HCT116 (cell line): Measurements from ENCODE around the gene ERGIC1. TPM values are rescaled to one million over a fixed set of nuclear protein-coding genes. Genes with fewer than 3 reads are reported as not detected.

ENCODE experiments used
- ATAC-seq: fragments of 200-7000 bp; cut with Tn5 transposase; 2 replicates; pipeline ENCODE4 v1.9.1; 2020; ENCODE audit warnings: mild to moderate bottlenecking, moderate library complexity
- BruUV-seq: library from RNA; stranded (reverse); fragments of 400-500 nt; replicated peaks from 2 replicates; lab custom pipeline; 2021; lab: Mats Ljungman, UMichigan
- CTCF ChIA-PET: fragments of 300-600 bp; sonication (Branson Sonifier 250); formaldehyde crosslinking; loops from one replicate; lab custom pipeline; 2021; ENCODE audit warnings: antibody characterized with exemption; lab: Charles Lee
- POLR2A ChIA-PET: fragments of 300-600, 350-600 bp; sonication (Branson Sonifier 250); formaldehyde crosslinking; loops from one replicate; lab custom pipeline; 2021; ENCODE audit warnings: antibody characterized with exemption; lab: Charles Lee
- RAD21 ChIA-PET, 2 experiments: fragments of 300-600 bp; sonication (Branson Sonifier 250); formaldehyde crosslinking; loops; one replicate each; lab custom pipeline; 2023; ENCODE audit warnings: low total read pairs in 2 of 2; ENCODE audit not compliant: uncharacterized antibody in 2 of 2, unreplicated experiment in 2 of 2, low non-redundant PET in 1 of 2; lab: Charles Lee
- DNase-seq: peaks from one replicate; pipeline ENCODE4 v3.0.0-alpha.2; 2010; ENCODE audit warnings: low read depth, low spot score
- H2AFZ ChIP-seq: fragments of 200-600 bp; shearing (Covaris generic), sonication (generic); 2 replicates; pipeline ENCODE4 v1.6.1; 2017; ENCODE audit warnings: low read depth, mixed run types, mixed read lengths, antibody characterized with exemption, low read length; ENCODE audit not compliant: poor library complexity, severe bottlenecking
- H3K27ac ChIP-seq: 2 replicates; pipeline ENCODE4 v1.5.1; 2012; ENCODE audit warnings: low read depth, low read length
- H3K27me3 ChIP-seq: fragments of 200-600 bp; sonication (generic); 2 replicates; pipeline ENCODE4 v1.6.1; 2016; ENCODE audit warnings: mixed run types, low read length, mixed read lengths; ENCODE audit not compliant: insufficient read depth
- H3K36me3 ChIP-seq, 2 experiments: fragments of 200-500 bp in 1 of 2; fragments of 200-600 bp in 1 of 2; sonication (Bioruptor generic) in 1 of 2; sonication (generic) in 1 of 2; 2 replicates each; pipeline versions ENCODE4 v1.5.1 to v1.6.1; 2014 to 2016; ENCODE audit warnings: low read length in 2 of 2, inconsistent platforms in 1 of 2, mixed read lengths in 1 of 2, mixed run types in 1 of 2; ENCODE audit not compliant: insufficient read depth in 2 of 2, control insufficient read depth in 1 of 2
- H3K4me1 ChIP-seq, 2 experiments: fragments of 200-600 bp in 1 of 2; sonication (generic) in 1 of 2; 2 replicates each; pipeline versions ENCODE4 v1.5.1 to v1.6.1; 2012 to 2017; ENCODE audit warnings: low read length in 2 of 2, inconsistent platforms in 1 of 2, mild to moderate bottlenecking in 1 of 2, mixed read lengths in 1 of 2, mixed run types in 1 of 2, moderate library complexity in 1 of 2; ENCODE audit not compliant: insufficient read depth in 2 of 2, control insufficient read depth in 1 of 2
- H3K4me2 ChIP-seq: fragments of 200-600 bp; sonication (generic); 2 replicates; pipeline ENCODE4 v1.6.1; 2017; ENCODE audit warnings: mixed run types, low read length, mixed read lengths
- H3K4me3 ChIP-seq, 2 experiments: fragments of 200-600 bp in 1 of 2; sonication (generic) in 1 of 2; replicated peaks in 1 of 2; 2 replicates each; pipeline ENCODE4 v1.5.1; 2011 to 2016; ENCODE audit warnings: low read length in 2 of 2, control low read depth in 1 of 2, low read depth in 1 of 2, mild to moderate bottlenecking in 1 of 2, mixed read lengths in 1 of 2, mixed run types in 1 of 2
- H3K79me2 ChIP-seq: fragments of 200-600 bp; sonication (generic); 2 replicates; pipeline ENCODE4 v1.6.1; 2017; ENCODE audit warnings: mild to moderate bottlenecking, mixed run types, low read length, moderate library complexity, mixed read lengths; ENCODE audit not compliant: insufficient read depth
- H3K9ac ChIP-seq: fragments of 200-600 bp; sonication (generic); 2 replicates; pipeline ENCODE4 v1.6.1; 2016; ENCODE audit warnings: low read length, mixed read lengths
- H3K9me2 ChIP-seq: fragments of 200-600 bp; sonication (generic), shearing (Covaris generic); 2 replicates; pipeline ENCODE4 v1.6.1; 2017; ENCODE audit warnings: mixed run types, mild to moderate bottlenecking, moderate library complexity; ENCODE audit not compliant: insufficient read depth
- H3K9me3 ChIP-seq, 2 experiments: fragments of 200-500 bp in 1 of 2; fragments of 200-600 bp in 1 of 2; sonication (Bioruptor generic) in 1 of 2; sonication (generic) in 1 of 2; 2 replicates each; pipeline ENCODE4 v1.6.1; 2014 to 2017; ENCODE audit warnings: low read length in 2 of 2, mixed read lengths in 2 of 2, inconsistent platforms in 1 of 2, low read depth in 1 of 2, mild to moderate bottlenecking in 1 of 2, mixed run types in 1 of 2, moderate library complexity in 1 of 2; ENCODE audit not compliant: control insufficient read depth in 1 of 2, insufficient read depth in 1 of 2
- H4K20me1 ChIP-seq: fragments of 200-600 bp; sonication (generic), shearing (Covaris generic); 2 replicates; pipeline ENCODE4 v1.6.1; 2017; ENCODE audit warnings: mixed run types, mild to moderate bottlenecking, moderate library complexity; ENCODE audit not compliant: insufficient read depth
- CEBPB ChIP-seq: IDR thresholded peaks from 2 replicates; pipeline ENCODE4 v1.6.1; 2012; ENCODE audit warnings: low read depth
- EGR1 ChIP-seq: IDR thresholded peaks from 2 replicates; pipeline ENCODE4 v1.6.1; 2012; ENCODE audit warnings: low read depth
- ELF1 ChIP-seq: IDR thresholded peaks from 2 replicates; pipeline ENCODE4 v1.6.1; 2012; ENCODE audit warnings: low read depth, borderline replicate concordance
- EZH2 ChIP-seq: fragments of 200-600 bp; sonication (generic); IDR thresholded peaks from 2 replicates; pipeline ENCODE4 v1.6.1; 2017; ENCODE audit warnings: antibody characterized with exemption, mixed run types
- EZH2phosphoT487 ChIP-seq: fragments of 200-600 bp; IDR thresholded peaks from 2 replicates; pipeline ENCODE4 v1.6.1; 2018; ENCODE audit warnings: antibody characterized with exemption, borderline replicate concordance
- FOSL1 ChIP-seq: IDR thresholded peaks from 2 replicates; pipeline ENCODE4 v1.6.1; 2012; ENCODE audit warnings: low read depth
- RAD21 ChIP-seq: IDR thresholded peaks from 2 replicates; pipeline ENCODE4 v1.6.1; 2012; ENCODE audit warnings: low read depth, mild to moderate bottlenecking
- SP1 ChIP-seq: IDR thresholded peaks from 2 replicates; pipeline ENCODE4 v1.6.1; 2012; ENCODE audit warnings: low read depth
- SRF ChIP-seq: IDR thresholded peaks from 2 replicates; pipeline ENCODE4 v1.6.1; 2012; ENCODE audit warnings: low read depth
- YY1 ChIP-seq: IDR thresholded peaks from 2 replicates; pipeline ENCODE4 v1.6.1; 2011; ENCODE audit warnings: low read length, low read depth, moderate library complexity, mild to moderate bottlenecking; ENCODE audit not compliant: insufficient replicate concordance; ENCODE audit errors: extremely low read depth
- ZBTB33 ChIP-seq: IDR thresholded peaks from 2 replicates; pipeline ENCODE4 v1.6.1; 2011; ENCODE audit warnings: mild to moderate bottlenecking, low read length, moderate library complexity; ENCODE audit not compliant: insufficient replicate concordance; ENCODE audit errors: extremely low read depth
- ZFX ChIP-seq: fragments of 450-650 bp; IDR thresholded peaks from 2 replicates; pipeline ENCODE4 v1.6.1; 2017
- intact Hi-C: fragments of 100-400 bp; cut with micrococcal nuclease; formaldehyde crosslinking; loops from 2 replicates; pipeline ENCODE4 v1.10.0; 2022
- total RNA-seq: library from RNA; stranded (reverse); gene quantifications from one replicate; pipeline ENCODE4 v1.2.1, GENCODE V29; 2021; ENCODE audit not compliant: unreplicated experiment
- TF ChIP-seq, protein P1 (sequence below), 3 experiments: fragments of 200-600 bp in 1 of 3; sonication (generic) in 1 of 3; IDR thresholded peaks in 2 of 3; conservative IDR thresholded peaks in 1 of 3; 2 replicates each; pipeline ENCODE4 v1.5.1; 2012 to 2017; ENCODE audit warnings: low read depth in 2 of 3, low read length in 2 of 3, antibody characterized with exemption in 1 of 3, borderline replicate concordance in 1 of 3, control low read depth in 1 of 3, mild to moderate bottlenecking in 1 of 3, mixed read lengths in 1 of 3, mixed run types in 1 of 3, moderate library complexity in 1 of 3; ENCODE audit not compliant: insufficient read depth in 1 of 3
- TF ChIP-seq, protein P2 (sequence below): IDR thresholded peaks from 2 replicates; pipeline ENCODE4 v1.6.1; 2012
- TF ChIP-seq, protein P3 (sequence below): IDR thresholded peaks from 2 replicates; pipeline ENCODE4 v1.6.1; 2012

ERGIC1 gene
- total RNA-seq, 1 experiment from 2014 or later, result 73.3 TPM

GRCh38 chr5:172837640-172838039 is 3.6 kb downstream of the ERGIC1 start (continued):
- TF ChIP-seq, protein P1, sequence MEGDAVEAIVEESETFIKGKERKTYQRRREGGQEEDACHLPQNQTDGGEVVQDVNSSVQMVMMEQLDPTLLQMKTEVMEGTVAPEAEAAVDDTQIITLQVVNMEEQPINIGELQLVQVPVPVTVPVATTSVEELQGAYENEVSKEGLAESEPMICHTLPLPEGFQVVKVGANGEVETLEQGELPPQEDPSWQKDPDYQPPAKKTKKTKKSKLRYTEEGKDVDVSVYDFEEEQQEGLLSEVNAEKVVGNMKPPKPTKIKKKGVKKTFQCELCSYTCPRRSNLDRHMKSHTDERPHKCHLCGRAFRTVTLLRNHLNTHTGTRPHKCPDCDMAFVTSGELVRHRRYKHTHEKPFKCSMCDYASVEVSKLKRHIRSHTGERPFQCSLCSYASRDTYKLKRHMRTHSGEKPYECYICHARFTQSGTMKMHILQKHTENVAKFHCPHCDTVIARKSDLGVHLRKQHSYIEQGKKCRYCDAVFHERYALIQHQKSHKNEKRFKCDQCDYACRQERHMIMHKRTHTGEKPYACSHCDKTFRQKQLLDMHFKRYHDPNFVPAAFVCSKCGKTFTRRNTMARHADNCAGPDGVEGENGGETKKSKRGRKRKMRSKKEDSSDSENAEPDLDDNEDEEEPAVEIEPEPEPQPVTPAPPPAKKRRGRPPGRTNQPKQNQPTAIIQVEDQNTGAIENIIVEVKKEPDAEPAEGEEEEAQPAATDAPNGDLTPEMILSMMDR (IDR thresholded peaks at IDR 0.05 in 2 of 3, conservative IDR thresholded peaks at IDR 0.05 in 1 of 3; ENCODE audit: borderline replicate concordance in 1 of 3, insufficient read depth in 1 of 3, low read depth in 2 of 3, low read length in 2 of 3), result no peak
- TF ChIP-seq ZBTB33 (no peak), EGR1 (no peak), YY1 (no peak), EZH2 (no peak), ZFX (no peak)

- Histone ChIP-seq H4K20me1 (no peaks in the 10 kb centered on the region), H3K4me2 (no peak overlapping the region), H3K9ac (no peak overlapping the region), H2AFZ (no peak overlapping the region), H3K9me3 (no peaks in the 10 kb centered on the region), H3K4me3 (no peak overlapping the region), H3K9me2 (no peaks in the 10 kb centered on the region), H3K79me2 (peaks cover 53% of the 10 kb centered on the region), H3K27me3 (no peaks in the 10 kb centered on the region), H3K4me1 (peaks cover 6 to 29% of the 10 kb centered on the region in 2 experiments; a peak in 3 of 4 replicates), H3K36me3 (no peaks in the 10 kb centered on the region; a peak in 1 of 4 replicates), H3K27ac (no peak overlapping the region)
- RAD21 ChIA-PET, result no interaction called here
- CTCF ChIA-PET, result no interaction called here
- ATAC-seq (no peak), DNase-seq (no peak)
- BruUV-seq, result no TSS peak
- intact Hi-C loops, result no loop called here
- POLR2A ChIA-PET, result no interaction called here
- TF ChIP-seq ZFX (no peak), CEBPB (no peak), ELF1 (no peak), SRF (no peak), FOSL1 (no peak), EZH2phosphoT487 (no peak), YY1 (no peak), SP1 (no peak), RAD21 (no peak), EZH2 (no peak)
- TF ChIP-seq, protein P2, sequence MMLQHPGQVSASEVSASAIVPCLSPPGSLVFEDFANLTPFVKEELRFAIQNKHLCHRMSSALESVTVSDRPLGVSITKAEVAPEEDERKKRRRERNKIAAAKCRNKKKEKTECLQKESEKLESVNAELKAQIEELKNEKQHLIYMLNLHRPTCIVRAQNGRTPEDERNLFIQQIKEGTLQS, result no peak
- TF ChIP-seq, protein P3, sequence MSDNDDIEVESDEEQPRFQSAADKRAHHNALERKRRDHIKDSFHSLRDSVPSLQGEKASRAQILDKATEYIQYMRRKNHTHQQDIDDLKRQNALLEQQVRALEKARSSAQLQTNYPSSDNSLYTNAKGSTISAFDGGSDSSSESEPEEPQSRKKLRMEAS, result no peak
Observed at GRCh38 chr5:172838151-172838875, 4.3 kb downstream of the ERGIC1 start.
